D721Med (cell line): ENCODE results near the gene SNCB.

Source experiments
- DNase-seq: peaks from one replicate; pipeline ENCODE4 v3.0.0; 2011; ENCODE audit warnings: low spot score; ENCODE audit not compliant: insufficient read length
- FAIRE-seq: peaks from 2 replicates; lab custom pipeline; 2011; peaks lifted over from hg19 to GRCh38; lab: Jason Lieb, UNC
- TF ChIP-seq, protein P1 (sequence below): IDR thresholded peaks from 2 replicates; pipeline ENCODE4 v1.5.1; 2012; ENCODE audit warnings: mild to moderate bottlenecking, control low read depth; ENCODE audit not compliant: insufficient read depth; ENCODE audit errors: missing control alignments

Gene SNCB

DNA sequence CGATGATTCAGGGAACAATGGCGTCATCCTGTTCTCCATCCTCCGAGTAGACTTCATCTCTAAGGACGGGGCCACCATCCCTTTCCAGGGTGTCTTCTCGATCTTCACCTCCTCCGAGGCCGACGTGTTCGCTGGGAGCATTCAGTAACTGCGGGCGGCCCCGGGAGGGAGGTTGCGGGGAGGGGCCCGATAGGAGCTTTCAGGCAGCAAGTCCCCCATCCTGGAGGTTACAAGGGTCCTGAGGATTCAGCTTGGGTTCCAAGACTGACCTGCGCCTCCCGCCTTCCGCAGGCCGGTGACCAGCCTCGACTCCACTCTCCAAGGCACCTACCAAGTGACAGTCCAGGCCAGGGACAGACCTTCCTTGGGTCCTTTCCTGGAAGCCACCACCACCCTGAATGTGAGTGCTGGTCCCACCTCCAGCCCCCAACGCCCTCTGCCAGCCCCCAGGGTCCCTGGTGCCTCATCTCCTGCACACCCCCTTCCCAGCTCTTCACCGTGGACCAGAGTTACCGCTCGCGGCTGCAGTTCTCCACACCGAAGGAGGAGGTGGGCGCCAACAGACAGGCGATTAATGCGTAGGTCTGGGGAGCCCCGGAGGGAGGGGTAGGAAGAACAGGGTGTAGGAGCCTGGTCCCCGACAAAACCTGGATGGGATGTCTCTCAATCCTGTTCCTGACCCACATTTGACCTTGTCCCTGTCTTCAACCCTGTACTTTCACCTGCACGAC lies 41.1 kb downstream of the SNCB start:
- FAIRE-seq = no peak

DNA sequence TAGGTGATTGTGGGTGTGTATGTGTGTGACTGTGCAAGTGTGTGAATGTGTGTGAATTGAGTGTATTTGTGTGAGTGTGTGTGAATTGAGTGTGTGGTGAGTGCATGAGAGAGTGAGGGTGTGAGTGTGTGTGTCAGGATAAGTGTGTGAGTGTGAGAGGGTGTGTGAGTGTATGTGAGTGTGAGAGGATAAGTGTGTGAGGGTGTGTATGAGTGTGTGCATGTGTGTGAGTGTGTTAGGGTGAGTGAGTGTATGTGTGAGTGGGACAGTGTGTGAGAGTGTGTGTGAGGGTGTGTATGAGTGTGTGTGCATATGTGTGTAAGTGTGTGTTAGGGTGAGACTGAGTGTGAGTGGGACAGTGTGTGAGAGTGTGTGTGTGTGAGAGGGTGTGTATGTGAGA lies 42.0 kb downstream of the SNCB start:
- FAIRE-seq = no peak
- DNase-seq = no peak
- TF ChIP-seq, protein P1, sequence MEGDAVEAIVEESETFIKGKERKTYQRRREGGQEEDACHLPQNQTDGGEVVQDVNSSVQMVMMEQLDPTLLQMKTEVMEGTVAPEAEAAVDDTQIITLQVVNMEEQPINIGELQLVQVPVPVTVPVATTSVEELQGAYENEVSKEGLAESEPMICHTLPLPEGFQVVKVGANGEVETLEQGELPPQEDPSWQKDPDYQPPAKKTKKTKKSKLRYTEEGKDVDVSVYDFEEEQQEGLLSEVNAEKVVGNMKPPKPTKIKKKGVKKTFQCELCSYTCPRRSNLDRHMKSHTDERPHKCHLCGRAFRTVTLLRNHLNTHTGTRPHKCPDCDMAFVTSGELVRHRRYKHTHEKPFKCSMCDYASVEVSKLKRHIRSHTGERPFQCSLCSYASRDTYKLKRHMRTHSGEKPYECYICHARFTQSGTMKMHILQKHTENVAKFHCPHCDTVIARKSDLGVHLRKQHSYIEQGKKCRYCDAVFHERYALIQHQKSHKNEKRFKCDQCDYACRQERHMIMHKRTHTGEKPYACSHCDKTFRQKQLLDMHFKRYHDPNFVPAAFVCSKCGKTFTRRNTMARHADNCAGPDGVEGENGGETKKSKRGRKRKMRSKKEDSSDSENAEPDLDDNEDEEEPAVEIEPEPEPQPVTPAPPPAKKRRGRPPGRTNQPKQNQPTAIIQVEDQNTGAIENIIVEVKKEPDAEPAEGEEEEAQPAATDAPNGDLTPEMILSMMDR = no peak

More for the DNA sequence above, 41.1 kb downstream of the SNCB start:
- no peak for DNase-seq
- TF ChIP-seq, protein P1 = no peak

DNA sequence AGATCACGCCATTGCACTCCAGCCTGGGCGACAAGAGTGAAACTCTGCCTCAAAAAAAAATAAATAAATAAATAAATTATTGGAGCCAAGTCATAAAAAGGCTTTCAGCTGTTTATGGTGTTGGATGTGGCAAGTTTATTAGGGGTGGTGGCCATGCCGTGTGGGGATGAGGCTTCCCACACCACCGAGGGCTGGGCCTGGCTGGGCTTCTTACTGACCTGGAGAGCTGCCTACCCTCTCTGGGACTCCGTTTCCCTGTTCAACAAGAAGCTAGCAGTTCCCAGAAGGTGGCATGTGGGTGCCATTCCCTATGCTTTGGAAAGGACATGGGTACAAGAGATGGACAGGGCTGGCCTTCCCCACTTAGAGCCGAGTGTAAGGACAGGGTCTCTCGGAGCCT lies 42.9 kb downstream of the SNCB start:
- FAIRE-seq (no peak), DNase-seq (no peak)
- TF ChIP-seq, protein P1 = no peak

DNA sequence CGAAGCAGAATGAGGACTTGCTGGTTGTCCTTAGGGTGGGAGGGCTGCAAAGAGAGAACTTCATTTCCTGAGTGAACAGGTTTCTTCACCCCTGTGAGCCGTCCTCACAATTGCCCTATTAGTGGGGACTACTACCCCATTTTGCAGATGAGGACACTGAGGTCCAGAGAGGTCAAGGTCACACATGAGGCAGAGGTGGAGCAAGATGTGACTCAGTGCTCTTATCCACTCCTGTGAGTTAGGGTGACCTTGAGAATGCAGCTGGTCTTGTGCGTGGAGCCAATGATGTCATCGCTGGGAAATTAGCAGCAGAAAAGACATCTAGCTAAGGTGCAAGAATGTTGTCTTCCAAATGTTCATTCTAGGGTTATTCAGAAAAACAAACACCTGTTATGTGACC lies 47.3 kb downstream of the SNCB start:
- TF ChIP-seq, protein P1 = no peak
- no peak for FAIRE-seq
- DNase-seq = no peak

DNA sequence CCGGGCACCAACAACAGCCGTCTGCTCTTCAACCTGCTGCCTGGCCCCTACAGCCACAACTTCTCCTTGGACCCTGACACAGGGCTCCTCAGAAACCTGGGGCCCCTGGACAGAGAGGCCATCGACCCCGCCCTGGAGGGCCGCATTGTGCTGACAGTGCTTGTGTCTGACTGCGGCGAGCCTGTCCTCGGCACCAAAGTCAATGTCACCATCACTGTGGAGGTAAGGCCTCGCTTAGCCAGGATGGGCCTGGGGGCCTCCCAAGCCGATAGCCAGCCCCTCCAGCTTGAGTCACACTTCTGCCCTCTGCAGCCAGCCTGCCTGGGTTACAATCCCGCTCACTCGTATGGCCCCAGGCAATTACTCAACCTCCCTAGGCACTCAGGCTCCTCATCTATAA lies 49.0 kb downstream of the SNCB start:
- DNase-seq (no peak), FAIRE-seq (no peak)
- TF ChIP-seq, protein P1 = no peak

DNA sequence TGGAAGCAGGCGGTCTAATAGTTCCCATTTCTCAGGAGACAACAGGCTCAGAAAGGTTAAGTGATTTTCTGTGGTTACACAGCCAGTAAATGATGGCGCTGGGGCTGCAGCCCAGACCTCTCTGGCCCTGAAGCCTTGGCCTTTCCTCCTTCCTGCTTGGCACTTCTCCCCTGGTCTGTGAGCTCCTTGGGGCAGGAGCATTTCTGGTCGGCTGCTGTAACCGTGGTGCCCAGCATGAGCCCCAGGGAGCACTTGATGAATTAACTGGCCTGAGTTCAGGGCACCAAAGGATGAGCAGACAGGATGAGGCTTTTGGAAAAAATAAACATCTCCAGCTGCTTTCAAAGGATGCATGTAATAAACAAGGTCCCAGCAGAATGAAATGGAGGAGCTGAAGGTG lies 51.0 kb downstream of the SNCB start:
- FAIRE-seq (no peak), DNase-seq (no peak)
- TF ChIP-seq, protein P1 = no peak

DNA sequence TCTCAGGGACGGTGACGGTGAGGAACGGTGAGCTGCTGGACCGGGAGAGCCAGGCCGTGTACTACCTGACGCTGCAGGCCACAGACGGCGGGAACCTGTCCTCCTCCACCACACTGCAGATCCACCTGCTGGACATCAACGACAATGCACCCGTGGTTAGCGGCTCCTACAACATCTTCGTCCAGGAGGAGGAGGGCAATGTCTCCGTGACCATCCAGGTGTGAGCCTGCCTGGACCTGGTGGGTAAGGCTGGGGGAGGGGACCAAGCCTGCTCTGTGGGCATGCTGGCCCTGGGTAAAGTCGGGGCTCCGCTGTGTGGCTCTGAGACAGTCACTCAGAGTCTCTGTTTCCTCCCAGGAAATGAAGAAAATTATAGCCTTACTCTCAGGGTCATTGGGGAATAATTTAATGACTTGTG lies 51.9 kb downstream of the SNCB start:
- FAIRE-seq = no peak

More for the DNA sequence above, 51.9 kb downstream of the SNCB start:
- TF ChIP-seq, protein P1 = no peak
- no peak for DNase-seq
